PFSK-1 (cell line): ENCODE measurements around the gene RABGEF1.

Experiments used
- FOXP2 ChIP-seq: optimal IDR thresholded peaks from 2 replicates; pipeline ENCODE3; 2011; ENCODE audit warnings: borderline replicate concordance, control low read depth, inconsistent platforms; ENCODE audit not compliant: insufficient read depth; ENCODE audit errors: extremely low read length, extremely low read depth
- POLR2AphosphoS5 ChIP-seq: IDR thresholded peaks from 2 replicates; pipeline ENCODE4 v1.6.1; 2012; ENCODE audit warnings: low read depth, mild to moderate bottlenecking, control low read depth, low read length, moderate library complexity
- SIN3A ChIP-seq: IDR thresholded peaks from 2 replicates; pipeline ENCODE4 v1.6.1; 2012; ENCODE audit warnings: mild to moderate bottlenecking, low read length, moderate library complexity, borderline replicate concordance; ENCODE audit not compliant: insufficient read depth
- TAF1 ChIP-seq: IDR thresholded peaks from 2 replicates; pipeline ENCODE4 v1.6.1; 2012; ENCODE audit warnings: low read length, control low read depth, borderline replicate concordance; ENCODE audit not compliant: insufficient read depth
- TF ChIP-seq, protein P1 (sequence below), 2 experiments: IDR thresholded peaks; 2 replicates each; pipeline versions ENCODE4 v1.6.1 to v1.8.0; 2011 to 2012; ENCODE audit warnings: low read depth in 2 of 2, low read length in 2 of 2, control low read depth in 1 of 2, inconsistent platforms in 1 of 2, mild to moderate bottlenecking in 1 of 2, moderate library complexity in 1 of 2; ENCODE audit not compliant: insufficient read depth in 1 of 2

Gene RABGEF1

DNA sequence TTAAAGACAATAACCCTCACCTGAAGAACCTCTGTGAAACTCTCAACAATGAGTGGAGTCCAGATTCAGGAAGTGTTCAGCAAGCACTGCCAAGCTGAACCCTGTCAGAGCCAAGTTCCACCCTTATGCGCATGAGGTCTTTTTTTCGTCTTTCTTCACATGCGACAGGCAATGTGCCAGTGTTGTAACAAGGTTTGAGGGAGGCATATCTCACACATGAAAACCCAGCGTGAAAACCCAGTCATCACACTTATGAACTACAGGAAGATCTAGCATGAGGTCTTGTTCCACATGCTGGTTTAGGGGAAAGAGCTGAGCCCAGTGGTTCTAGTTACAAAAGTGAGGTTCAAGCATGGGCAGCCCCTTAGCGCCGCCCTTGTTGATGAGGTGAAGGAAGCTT, 49.7 kb downstream of the RABGEF1 start:
- TF ChIP-seq SIN3A = no peak
- TF ChIP-seq, protein P1, sequence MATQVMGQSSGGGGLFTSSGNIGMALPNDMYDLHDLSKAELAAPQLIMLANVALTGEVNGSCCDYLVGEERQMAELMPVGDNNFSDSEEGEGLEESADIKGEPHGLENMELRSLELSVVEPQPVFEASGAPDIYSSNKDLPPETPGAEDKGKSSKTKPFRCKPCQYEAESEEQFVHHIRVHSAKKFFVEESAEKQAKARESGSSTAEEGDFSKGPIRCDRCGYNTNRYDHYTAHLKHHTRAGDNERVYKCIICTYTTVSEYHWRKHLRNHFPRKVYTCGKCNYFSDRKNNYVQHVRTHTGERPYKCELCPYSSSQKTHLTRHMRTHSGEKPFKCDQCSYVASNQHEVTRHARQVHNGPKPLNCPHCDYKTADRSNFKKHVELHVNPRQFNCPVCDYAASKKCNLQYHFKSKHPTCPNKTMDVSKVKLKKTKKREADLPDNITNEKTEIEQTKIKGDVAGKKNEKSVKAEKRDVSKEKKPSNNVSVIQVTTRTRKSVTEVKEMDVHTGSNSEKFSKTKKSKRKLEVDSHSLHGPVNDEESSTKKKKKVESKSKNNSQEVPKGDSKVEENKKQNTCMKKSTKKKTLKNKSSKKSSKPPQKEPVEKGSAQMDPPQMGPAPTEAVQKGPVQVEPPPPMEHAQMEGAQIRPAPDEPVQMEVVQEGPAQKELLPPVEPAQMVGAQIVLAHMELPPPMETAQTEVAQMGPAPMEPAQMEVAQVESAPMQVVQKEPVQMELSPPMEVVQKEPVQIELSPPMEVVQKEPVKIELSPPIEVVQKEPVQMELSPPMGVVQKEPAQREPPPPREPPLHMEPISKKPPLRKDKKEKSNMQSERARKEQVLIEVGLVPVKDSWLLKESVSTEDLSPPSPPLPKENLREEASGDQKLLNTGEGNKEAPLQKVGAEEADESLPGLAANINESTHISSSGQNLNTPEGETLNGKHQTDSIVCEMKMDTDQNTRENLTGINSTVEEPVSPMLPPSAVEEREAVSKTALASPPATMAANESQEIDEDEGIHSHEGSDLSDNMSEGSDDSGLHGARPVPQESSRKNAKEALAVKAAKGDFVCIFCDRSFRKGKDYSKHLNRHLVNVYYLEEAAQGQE (IDR thresholded peaks at IDR 0.05; ENCODE audit: insufficient read depth in 1 of 2, low read depth in 2 of 2, low read length in 2 of 2) = no peak
- no peak for TF ChIP-seq POLR2AphosphoS5
- TF ChIP-seq TAF1 = no peak
- no peak for TF ChIP-seq FOXP2

DNA sequence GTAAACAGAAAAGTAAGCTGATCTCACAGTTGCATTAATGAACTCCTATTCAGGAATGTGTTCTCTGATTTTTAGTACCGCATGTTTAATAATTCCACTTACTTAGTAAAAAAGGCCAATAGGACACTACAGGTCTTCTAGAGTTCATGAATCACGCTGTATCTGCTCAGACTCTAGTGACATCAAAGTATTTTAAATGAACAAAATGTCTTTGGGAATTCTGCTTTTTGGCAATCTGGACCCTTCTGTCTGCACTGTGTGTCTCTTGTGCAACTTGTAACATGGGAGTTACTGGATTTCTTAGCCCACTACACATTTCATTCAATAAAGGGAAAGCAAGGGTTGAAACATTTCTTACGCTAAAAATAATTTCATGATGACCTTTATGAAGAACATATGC, 50.2 kb downstream of the RABGEF1 start:
- TF ChIP-seq TAF1 = no peak
- TF ChIP-seq FOXP2 = no peak
- TF ChIP-seq, protein P1 (IDR thresholded peaks at IDR 0.05; ENCODE audit: insufficient read depth in 1 of 2, low read depth in 2 of 2, low read length in 2 of 2) = no peak
- TF ChIP-seq SIN3A = no peak
- TF ChIP-seq POLR2AphosphoS5 = no peak

DNA sequence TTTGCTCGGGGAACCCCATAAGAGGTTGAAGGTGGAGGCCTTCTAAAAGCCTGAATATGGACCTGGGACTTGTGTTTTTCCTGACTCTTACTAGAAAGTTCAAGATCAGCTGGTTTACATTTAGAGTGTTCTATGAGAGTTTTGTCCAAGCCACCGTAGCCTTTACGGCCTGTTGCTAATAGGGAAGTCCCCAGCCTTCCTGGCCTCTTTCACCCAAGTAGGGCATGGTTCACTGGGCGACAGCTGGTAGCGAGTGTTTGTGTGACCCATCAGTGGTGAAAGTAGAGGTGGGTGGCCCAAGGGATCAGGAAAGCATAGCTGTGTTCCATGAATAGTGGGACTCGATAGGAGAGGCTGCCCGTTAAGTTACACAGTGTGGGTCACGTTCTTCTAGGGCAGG, 60.1 kb downstream of the RABGEF1 start:
- TF ChIP-seq SIN3A = no peak
- TF ChIP-seq TAF1 = no peak
- no peak for TF ChIP-seq POLR2AphosphoS5
- TF ChIP-seq FOXP2 = no peak
- TF ChIP-seq, protein P1 (IDR thresholded peaks at IDR 0.05; ENCODE audit: insufficient read depth in 1 of 2, low read depth in 2 of 2, low read length in 2 of 2) = no peak

DNA sequence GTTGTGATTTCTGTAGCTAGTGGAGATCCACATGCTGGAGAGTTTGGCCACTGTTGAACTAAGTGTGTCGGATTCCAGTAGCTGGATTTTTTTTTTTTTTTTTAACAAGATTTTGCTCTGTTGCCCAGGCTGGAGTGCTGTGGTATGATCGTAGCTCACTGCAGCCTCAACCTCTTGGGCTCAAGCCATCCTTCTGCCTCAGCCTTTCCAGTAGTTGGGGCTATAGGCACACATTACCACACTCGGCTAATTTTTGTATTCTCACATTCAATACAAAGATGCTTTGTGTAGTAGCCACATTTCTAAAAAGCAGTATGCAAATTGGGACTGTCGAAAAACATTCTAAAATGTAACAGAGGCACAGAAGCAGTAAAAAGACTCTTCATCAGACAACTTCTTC, 63.5 kb downstream of the RABGEF1 start:
- no peak for TF ChIP-seq POLR2AphosphoS5
- TF ChIP-seq FOXP2 = no peak
- TF ChIP-seq TAF1 = no peak
- TF ChIP-seq, protein P1 (IDR thresholded peaks at IDR 0.05; ENCODE audit: insufficient read depth in 1 of 2, low read depth in 2 of 2, low read length in 2 of 2) = no peak
- no peak for TF ChIP-seq SIN3A

DNA sequence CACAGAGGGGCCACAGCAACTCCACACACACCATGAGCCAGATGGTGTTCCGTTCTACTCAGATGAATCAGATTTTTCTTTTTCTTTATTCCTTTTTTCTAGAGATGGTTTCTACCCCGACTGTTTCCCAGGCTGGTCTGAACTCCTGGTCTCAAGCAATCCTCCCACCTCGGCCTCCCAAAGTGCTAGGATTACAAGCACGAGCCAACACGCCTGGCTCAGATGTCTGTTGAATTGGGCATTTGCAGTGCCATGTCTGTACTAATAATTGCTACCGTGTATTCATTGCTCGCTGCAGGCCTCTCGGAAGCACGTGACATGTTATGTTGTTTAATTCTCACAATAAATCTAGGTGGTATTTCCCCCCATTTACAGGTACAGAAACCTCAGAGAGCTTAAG, 67.2 kb downstream of the RABGEF1 start:
- TF ChIP-seq, protein P1 (IDR thresholded peaks at IDR 0.05; ENCODE audit: insufficient read depth in 1 of 2, low read depth in 2 of 2, low read length in 2 of 2) = no peak
- TF ChIP-seq POLR2AphosphoS5 = no peak
- no peak for TF ChIP-seq TAF1
- TF ChIP-seq FOXP2 = no peak
- no peak for TF ChIP-seq SIN3A
